ENCODE data around the gene RIPOR3.

DNA sequence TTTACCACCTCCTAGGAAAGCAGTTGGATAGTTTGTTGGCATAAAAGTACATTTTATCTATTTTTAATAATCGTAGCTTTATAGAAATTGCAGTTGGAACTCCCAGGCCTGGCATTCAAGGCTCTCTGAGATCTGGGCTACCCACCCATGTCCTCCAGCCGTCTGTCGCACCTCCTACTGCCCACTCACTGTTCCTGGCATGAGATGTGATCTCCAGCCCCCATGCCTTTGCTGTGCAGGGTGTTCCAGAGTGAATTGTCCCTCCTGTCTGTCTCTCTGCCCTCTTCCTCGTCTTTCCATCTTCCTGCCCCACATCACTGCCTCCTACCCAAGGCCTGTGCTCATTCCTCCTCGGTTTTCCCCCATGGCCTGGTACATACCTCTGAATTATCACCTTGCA, 130.5 kb downstream of the RIPOR3 start:
- TF ChIP-seq POLR2A (IDR thresholded peaks at IDR 0.05), result no peak
- TF ChIP-seq CTCF (IDR thresholded peaks at IDR 0.05), result no peak

Data from lower leg skin (tissue), 3 donors.